Ishikawa (cell line): ENCODE results near the gene S1PR3.

Experiments used
- CEBPB ChIP-seq: IDR thresholded peaks from 2 replicates; pipeline ENCODE4 v1.6.1; 2012
- CREB1 ChIP-seq: IDR thresholded peaks from 2 replicates; pipeline ENCODE4 v1.6.1; 2012; ENCODE audit warnings: low read depth
- EGR1 ChIP-seq: IDR thresholded peaks from 2 replicates; pipeline ENCODE4 v1.6.1; 2012
- EP300 ChIP-seq: IDR thresholded peaks from 2 replicates; pipeline ENCODE4 v1.6.1; 2012; ENCODE audit warnings: borderline replicate concordance
- FOXM1 ChIP-seq: IDR thresholded peaks from 2 replicates; pipeline ENCODE4 v1.6.1; 2012; ENCODE audit warnings: low read depth, borderline replicate concordance
- NFIC ChIP-seq: IDR thresholded peaks from 2 replicates; pipeline ENCODE4 v1.6.1; 2012
- RAD21 ChIP-seq: IDR thresholded peaks from 2 replicates; pipeline ENCODE4 v1.6.1; 2012; ENCODE audit warnings: low read depth
- REST ChIP-seq: IDR thresholded peaks from 2 replicates; pipeline ENCODE4 v1.6.1; 2012; ENCODE audit warnings: low read depth, mild to moderate bottlenecking
- TAF1 ChIP-seq: IDR thresholded peaks from 2 replicates; pipeline ENCODE4 v1.6.1; 2012; ENCODE audit warnings: low read depth, mild to moderate bottlenecking
- TEAD4 ChIP-seq: IDR thresholded peaks from 2 replicates; pipeline ENCODE4 v1.6.1; 2012
- TF ChIP-seq, protein P1 (sequence below): IDR thresholded peaks from 2 replicates; pipeline ENCODE4 v1.6.1; 2012
- TF ChIP-seq, protein P2 (sequence below): IDR thresholded peaks from 2 replicates; pipeline ENCODE4 v1.6.1; 2012

GRCh38 chr9:89047667-89048066, 56.4 kb downstream of the S1PR3 start:
- TF ChIP-seq FOXM1 (no peak), TAF1 (no peak), EP300 (no peak), REST (no peak), NFIC (no peak), CEBPB (no peak), RAD21 (no peak), EGR1 (no peak), TEAD4 (no peak), CREB1 (no peak)
- TF ChIP-seq, protein P1, sequence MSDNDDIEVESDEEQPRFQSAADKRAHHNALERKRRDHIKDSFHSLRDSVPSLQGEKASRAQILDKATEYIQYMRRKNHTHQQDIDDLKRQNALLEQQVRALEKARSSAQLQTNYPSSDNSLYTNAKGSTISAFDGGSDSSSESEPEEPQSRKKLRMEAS = no peak
- TF ChIP-seq, protein P2, sequence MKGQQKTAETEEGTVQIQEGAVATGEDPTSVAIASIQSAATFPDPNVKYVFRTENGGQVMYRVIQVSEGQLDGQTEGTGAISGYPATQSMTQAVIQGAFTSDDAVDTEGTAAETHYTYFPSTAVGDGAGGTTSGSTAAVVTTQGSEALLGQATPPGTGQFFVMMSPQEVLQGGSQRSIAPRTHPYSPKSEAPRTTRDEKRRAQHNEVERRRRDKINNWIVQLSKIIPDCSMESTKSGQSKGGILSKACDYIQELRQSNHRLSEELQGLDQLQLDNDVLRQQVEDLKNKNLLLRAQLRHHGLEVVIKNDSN = no peak
